Stimulated activated naive CD8-positive, alpha-beta T cell treated with anti-CD3 and anti-CD28 coated beads, Interleukin-15, Interleukin-2, amounts not matched to agents 100 ng/mL and 50 ng/mL, for 24 hours (primary cell): Measurements from ENCODE around the gene ODF2.
A peak's percentile ranks its signal among the peaks of the same experiment; 100 is the strongest.
"Not testable (repeated sequence)": the region's sequence is repeated elsewhere in the genome, so short reads cannot be mapped to it uniquely, and the experiment has no call there.

Experiments used
- H3K27ac Mint-ChIP-seq: one replicate; pipeline ENCODE4 v1.8.0; 2021; ENCODE audit warnings: mild to moderate bottlenecking, mixed read lengths
- H3K27me3 Mint-ChIP-seq: one replicate; pipeline ENCODE4 v1.8.0; 2021; ENCODE audit warnings: mixed read lengths
- H3K36me3 Mint-ChIP-seq: one replicate; pipeline ENCODE4 v1.8.0; 2021; ENCODE audit warnings: low read depth, mixed read lengths
- H3K4me1 Mint-ChIP-seq: one replicate; pipeline ENCODE4 v1.8.0; 2021; ENCODE audit warnings: low read depth, mixed read lengths
- H3K4me3 Mint-ChIP-seq: one replicate; pipeline ENCODE4 v1.8.0; 2021; ENCODE audit warnings: mild to moderate bottlenecking, mixed read lengths
- H3K9me3 Mint-ChIP-seq: one replicate; pipeline ENCODE4 v1.8.0; 2021; ENCODE audit warnings: mixed read lengths

The ODF2 gene

DNA sequence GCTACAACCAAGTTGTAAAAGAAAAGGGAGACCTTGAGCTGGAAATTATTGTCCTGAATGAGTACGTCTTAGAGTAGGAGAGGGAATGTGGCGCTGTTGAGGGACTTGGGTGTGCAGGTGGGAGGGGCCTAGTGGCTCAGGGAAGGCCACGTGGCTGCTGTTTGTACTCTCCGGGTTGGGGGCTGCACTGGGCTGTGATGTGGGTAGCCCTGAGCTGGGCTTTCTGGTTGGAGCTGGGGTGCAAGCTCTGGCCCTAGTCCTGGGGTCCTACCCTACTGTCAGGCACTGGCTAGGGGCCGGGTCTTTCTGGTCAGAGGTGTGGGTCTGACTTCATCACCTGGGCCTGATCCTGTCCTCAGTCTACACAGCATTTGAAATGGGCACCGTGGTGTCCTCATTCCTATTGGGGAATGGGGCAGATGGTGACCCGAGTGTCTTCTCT is 29.6 kb downstream of the ODF2 start:
- H3K4me3 Mint-ChIP-seq = no peak overlapping the region
- no peaks in the 10 kb centered on the region for H3K27me3 Mint-ChIP-seq
- no peaks in the 10 kb centered on the region for H3K9me3 Mint-ChIP-seq
- peaks cover 83% of the 10 kb centered on the region for H3K36me3 Mint-ChIP-seq
- no peaks in the 10 kb centered on the region for H3K4me1 Mint-ChIP-seq
- no peak overlapping the region for H3K27ac Mint-ChIP-seq

DNA sequence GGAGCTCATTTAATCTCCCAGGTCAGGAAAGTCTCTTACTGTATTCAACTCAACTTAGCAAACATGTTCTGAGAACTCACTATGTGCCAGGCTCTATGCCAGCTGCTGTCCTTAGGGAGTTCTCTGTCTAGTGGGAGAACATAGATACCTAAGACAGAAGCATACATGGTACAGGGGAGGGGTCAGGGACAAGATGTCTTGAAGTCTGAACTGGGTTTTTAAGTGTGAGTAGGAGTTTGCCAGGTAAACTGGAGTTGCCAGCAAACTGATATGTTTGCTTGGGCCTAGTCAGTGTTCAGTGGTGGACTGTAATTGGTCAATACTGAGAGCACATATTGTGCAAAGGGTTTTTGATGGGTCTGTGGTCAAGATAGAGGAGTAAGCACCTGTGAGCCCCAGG is 30.4 kb downstream of the ODF2 start:
- H3K36me3 Mint-ChIP-seq = peaks cover 82% of the 10 kb centered on the region
- H3K27ac Mint-ChIP-seq = no peak overlapping the region

DNA sequence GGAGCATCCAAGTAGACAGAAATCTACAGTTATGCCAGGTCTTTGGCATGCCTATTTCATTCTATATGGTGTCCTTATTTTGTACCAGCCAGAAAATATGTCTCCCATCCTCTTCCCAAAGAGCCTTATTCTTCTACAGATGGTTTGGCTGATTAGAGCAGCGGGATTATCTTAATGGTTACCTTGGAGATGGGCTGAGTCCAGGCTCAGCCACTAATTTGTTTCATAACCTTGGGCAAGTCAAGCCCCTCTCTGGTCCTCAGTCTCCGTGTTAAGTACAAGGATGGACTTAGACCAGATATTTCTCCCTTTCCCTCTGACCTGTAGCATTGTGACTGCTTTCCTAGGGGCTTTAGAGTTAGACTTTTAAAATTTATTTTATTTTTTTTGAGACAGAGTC is 37.6 kb downstream of the ODF2 start:
- peaks cover 56% of the 10 kb centered on the region for H3K36me3 Mint-ChIP-seq
- H3K9me3 Mint-ChIP-seq = no peaks in the 10 kb centered on the region
- no peaks in the 10 kb centered on the region for H3K27me3 Mint-ChIP-seq
- no peak overlapping the region for H3K27ac Mint-ChIP-seq
- H3K4me1 Mint-ChIP-seq = no peaks in the 10 kb centered on the region
- H3K4me3 Mint-ChIP-seq = no peak overlapping the region

More for the DNA sequence above, 30.4 kb downstream of the ODF2 start:
- H3K9me3 Mint-ChIP-seq = no peaks in the 10 kb centered on the region
- H3K4me1 Mint-ChIP-seq = no peaks in the 10 kb centered on the region
- no peaks in the 10 kb centered on the region for H3K27me3 Mint-ChIP-seq
- no peak overlapping the region for H3K4me3 Mint-ChIP-seq

DNA sequence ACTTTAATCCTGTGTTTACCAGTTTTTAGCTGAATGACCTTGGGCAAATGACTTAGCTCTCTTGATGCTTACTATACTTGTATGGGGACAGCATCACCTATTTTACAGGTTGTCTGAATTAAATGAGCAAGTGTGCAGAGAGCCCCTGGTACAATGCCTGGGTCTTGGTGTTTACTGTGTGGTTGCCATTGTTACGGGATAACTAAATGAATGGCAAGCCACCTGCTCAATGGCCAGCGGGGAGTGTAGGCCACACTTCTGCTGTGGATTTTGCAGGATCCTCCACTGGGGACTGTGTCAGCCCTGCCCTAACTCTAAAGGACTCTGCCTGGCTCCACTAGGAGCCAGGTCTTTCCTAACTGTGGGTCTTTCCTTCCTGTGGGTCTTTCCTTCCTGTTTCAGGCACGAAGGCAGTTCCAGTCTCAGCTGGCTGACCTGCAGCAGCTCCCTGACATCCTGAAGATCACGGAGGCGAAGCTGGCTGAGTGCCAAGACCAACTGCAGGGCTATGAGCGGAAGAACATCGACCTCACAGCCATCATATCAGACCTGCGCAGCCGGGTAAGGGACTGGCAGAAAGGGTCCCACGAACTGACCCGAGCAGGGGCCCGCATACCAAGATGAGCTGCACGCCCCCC is 38.4 kb downstream of the ODF2 start:
- Mint-ChIP-seq H3K36me3 (peaks cover 48% of the 10 kb centered on the region), H3K27ac (no peak overlapping the region), H3K9me3 (no peaks in the 10 kb centered on the region), H3K4me1 (no peaks in the 10 kb centered on the region), H3K27me3 (no peaks in the 10 kb centered on the region), H3K4me3 (no peak overlapping the region)

DNA sequence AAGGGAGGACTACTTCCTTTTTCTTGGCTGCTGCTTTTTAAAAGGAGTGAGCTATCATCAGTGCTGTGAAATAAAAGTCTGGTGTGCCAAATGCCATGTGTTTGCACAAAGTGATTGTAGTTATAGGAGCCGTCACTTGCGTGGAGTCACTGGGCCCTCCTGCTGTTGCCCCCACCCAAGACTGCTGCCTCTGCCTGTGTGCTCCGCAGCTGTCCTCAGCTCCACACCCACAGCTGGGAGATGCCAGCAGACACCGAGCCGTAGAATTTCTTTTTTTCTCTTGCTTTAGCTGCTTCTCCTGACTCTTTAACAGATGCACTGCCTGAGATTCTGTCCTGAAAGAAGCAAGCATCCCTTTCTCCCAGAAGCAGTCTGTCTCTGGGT is 38.9 kb downstream of the ODF2 start:
- no peaks in the 10 kb centered on the region for H3K27me3 Mint-ChIP-seq
- no peaks in the 10 kb centered on the region for H3K4me1 Mint-ChIP-seq
- H3K36me3 Mint-ChIP-seq = peaks cover 45% of the 10 kb centered on the region
- no peak overlapping the region for H3K27ac Mint-ChIP-seq
- H3K9me3 Mint-ChIP-seq = no peaks in the 10 kb centered on the region
- no peak overlapping the region for H3K4me3 Mint-ChIP-seq

DNA sequence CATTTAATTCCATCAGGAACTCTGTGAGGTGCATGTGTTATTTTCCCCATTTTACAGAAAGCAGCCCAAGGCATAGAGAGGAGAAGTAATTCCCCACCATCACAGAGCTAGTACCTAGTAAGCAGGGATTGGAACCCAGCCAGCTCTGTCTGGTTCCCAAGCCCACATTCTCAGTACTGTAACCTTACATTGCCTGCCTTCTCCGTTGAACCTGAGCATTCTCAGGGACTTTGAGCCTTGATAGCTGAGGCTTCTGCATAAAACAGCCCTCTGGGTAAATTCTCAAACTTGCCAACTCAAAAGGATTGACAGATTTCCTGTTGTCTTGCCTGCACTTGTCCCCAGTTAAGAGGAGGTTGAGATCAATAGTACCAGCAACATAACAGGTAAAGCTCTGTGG is 39.5 kb downstream of the ODF2 start:
- Mint-ChIP-seq H3K27me3 (no peaks in the 10 kb centered on the region), H3K27ac (no peak overlapping the region), H3K9me3 (no peaks in the 10 kb centered on the region), H3K4me3 (no peak overlapping the region), H3K4me1 (no peaks in the 10 kb centered on the region), H3K36me3 (peaks cover 47% of the 10 kb centered on the region)

DNA sequence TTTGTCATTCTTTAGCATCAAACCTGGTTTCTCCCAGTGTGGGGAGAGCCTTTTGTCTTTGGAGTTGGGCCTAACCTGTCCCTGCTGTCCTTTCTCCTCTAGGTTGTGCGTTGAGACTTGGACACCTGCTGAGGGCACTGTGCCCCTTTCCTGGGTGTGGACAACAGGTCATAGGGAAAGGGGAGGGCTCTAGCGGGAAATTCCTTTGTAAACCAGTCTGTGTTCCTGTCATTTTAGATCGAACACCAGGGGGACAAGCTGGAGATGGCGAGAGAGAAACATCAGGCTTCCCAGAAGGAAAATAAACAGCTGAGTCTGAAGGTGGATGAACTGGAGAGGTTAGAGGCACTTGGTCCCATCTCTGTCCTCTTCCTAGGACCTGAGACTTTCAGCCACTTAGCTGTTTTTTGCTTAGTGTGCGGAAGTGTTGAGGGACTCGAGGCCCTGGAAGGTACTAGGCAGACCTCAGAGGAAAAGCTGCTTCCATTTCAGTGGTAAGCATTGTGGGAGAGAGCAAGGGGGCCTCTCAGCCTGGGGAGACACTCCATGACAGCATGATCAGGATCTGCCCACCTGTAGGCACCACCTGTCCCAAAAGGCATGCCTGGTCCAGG is 40.1 kb downstream of the ODF2 start:
- no peaks in the 10 kb centered on the region for H3K9me3 Mint-ChIP-seq
- peaks cover 49% of the 10 kb centered on the region for H3K36me3 Mint-ChIP-seq
- H3K27ac Mint-ChIP-seq = peak overlapping the region; percentile 43
- no peaks in the 10 kb centered on the region for H3K4me1 Mint-ChIP-seq
- no peaks in the 10 kb centered on the region for H3K27me3 Mint-ChIP-seq
- no peak overlapping the region for H3K4me3 Mint-ChIP-seq

DNA sequence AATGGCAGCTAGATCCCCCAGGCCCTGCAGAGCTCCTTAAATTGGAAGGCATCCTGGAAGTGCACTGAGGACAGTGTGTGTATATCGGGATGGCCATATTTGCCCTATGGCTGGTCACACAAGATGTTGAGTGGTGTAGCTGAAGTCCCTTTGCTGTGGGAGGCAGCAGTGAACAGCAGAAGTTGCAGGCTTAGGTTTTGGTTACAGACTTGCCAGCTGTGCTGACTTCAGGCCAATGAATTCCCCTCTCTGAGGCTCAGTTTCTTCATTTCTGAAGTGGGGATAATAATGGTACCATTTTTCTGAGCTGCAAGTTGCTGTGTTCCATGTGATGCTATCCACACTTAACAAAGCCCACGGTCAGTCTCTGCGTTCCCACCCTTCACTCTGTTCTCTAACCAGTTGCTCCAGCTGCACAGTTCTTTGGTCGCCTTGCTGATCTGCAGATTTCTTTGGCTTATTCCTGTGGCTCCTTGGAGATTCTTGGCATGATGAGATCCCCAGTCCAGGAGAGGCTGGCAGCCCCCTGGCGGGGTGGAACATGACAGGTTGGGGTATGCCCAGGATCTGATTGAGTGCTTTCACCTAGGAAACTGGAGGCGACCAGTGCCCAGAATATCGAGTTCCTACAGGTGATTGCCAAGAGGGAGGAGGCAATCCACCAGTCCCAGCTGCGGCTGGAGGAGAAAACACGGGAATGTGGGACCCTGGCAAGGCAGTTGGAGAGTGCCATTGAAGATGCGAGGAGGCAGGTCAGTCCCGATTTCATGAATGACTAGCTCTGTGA is 42.2 kb downstream of the ODF2 start:
- Mint-ChIP-seq H3K9me3 (no peaks in the 10 kb centered on the region), H3K36me3 (peaks cover 51% of the 10 kb centered on the region), H3K27me3 (no peaks in the 10 kb centered on the region), H3K27ac (no peak overlapping the region), H3K4me1 (no peaks in the 10 kb centered on the region), H3K4me3 (no peak overlapping the region)

DNA sequence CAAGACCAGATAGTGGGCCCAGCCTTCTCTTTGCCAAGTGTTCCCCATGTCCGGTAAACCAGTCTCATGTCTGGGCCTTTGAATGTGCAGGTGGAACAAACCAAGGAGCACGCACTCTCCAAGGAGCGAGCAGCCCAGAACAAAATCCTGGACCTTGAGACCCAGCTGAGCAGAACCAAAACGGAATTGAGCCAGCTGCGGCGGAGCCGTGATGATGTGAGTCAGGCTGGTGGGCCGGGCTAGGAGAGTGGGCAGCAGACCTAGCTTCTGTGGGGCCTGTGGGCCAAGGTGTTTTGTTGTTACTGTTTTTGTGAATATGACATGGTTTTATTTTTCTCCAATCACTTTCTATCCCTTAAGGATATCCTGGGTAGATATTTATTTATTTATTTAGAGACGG is 43.1 kb downstream of the ODF2 start:
- no peaks in the 10 kb centered on the region for H3K9me3 Mint-ChIP-seq
- H3K4me1 Mint-ChIP-seq = peaks cover 4% of the 10 kb centered on the region
- peaks cover 50% of the 10 kb centered on the region for H3K36me3 Mint-ChIP-seq
- H3K27me3 Mint-ChIP-seq = no peaks in the 10 kb centered on the region
- H3K27ac Mint-ChIP-seq = no peak overlapping the region
- H3K4me3 Mint-ChIP-seq = no peak overlapping the region

DNA sequence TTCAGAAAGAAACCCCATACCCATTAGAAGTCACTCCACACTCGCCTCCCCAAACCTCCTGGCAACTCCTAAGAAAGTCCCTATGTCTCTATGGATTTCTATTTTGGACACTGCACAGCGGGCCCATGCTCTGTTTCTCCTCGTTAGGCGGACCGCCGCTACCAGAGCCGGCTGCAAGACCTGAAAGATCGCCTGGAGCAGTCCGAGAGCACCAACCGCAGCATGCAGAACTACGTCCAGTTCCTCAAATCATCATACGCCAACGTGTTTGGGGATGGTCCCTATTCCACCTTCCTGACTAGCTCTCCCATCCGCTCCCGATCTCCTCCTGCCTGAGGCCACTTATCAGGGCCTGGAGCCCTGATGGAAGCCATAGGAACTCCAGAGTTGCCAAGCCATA is 44.1 kb downstream of the ODF2 start:
- Mint-ChIP-seq H3K27me3 (no peaks in the 10 kb centered on the region), H3K36me3 (peaks cover 47% of the 10 kb centered on the region), H3K27ac (no peak overlapping the region), H3K4me3 (no peak overlapping the region), H3K9me3 (no peaks in the 10 kb centered on the region), H3K4me1 (peaks cover 5% of the 10 kb centered on the region)

DNA sequence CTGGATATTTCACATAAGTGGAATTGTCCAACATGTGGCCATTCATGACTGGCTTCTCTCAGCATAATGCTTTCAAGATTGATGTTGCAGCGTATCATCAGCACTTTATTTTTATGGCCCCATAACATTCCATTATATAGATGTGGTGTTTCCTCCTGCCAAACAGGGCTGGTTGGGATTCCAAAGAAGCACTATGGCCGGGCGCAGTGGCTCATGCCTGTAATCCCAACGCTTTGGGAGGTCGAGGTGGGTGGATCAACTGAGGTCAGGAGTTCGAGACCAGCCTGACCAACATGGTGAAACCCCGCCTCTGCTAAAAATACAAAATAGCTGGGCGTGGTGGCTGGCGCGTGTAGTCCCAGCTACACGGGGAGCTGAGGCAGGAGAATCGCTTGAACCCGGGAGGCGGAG is 47.6 kb downstream of the ODF2 start:
- not testable (repeated sequence) for H3K9me3 Mint-ChIP-seq, H3K27ac Mint-ChIP-seq, H3K27me3 Mint-ChIP-seq
- Mint-ChIP-seq H3K4me3 (peak overlapping the region; percentile 94), H3K4me1 (peaks cover 23% of the 10 kb centered on the region), H3K36me3 (peaks cover 28% of the 10 kb centered on the region)

DNA sequence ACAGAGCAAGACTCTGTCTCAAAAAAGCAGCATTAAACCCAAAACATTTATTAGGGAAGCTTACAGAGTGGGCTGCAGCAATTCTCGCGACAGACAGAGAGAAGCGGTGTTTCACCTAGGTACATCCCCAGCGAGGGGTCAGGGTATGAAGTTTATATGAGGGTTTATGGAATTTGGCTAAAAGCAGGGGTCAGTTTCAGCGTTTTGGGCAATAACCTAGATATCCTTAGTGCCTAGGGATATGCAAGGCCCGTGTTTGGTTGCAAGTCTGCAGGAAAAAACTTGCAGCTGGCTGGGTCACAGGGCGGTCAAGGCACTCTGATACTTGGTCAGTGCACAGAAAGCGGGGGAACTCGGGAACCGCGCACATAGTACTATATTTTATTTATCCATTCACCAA is 48.1 kb downstream of the ODF2 start:
- H3K9me3 Mint-ChIP-seq = no peaks in the 10 kb centered on the region
- no peaks in the 10 kb centered on the region for H3K27me3 Mint-ChIP-seq
- H3K4me1 Mint-ChIP-seq = peaks cover 27% of the 10 kb centered on the region
- H3K27ac Mint-ChIP-seq = peak overlapping the region; percentile 26
- peaks cover 32% of the 10 kb centered on the region for H3K36me3 Mint-ChIP-seq
- peak overlapping the region; percentile 94 for H3K4me3 Mint-ChIP-seq

DNA sequence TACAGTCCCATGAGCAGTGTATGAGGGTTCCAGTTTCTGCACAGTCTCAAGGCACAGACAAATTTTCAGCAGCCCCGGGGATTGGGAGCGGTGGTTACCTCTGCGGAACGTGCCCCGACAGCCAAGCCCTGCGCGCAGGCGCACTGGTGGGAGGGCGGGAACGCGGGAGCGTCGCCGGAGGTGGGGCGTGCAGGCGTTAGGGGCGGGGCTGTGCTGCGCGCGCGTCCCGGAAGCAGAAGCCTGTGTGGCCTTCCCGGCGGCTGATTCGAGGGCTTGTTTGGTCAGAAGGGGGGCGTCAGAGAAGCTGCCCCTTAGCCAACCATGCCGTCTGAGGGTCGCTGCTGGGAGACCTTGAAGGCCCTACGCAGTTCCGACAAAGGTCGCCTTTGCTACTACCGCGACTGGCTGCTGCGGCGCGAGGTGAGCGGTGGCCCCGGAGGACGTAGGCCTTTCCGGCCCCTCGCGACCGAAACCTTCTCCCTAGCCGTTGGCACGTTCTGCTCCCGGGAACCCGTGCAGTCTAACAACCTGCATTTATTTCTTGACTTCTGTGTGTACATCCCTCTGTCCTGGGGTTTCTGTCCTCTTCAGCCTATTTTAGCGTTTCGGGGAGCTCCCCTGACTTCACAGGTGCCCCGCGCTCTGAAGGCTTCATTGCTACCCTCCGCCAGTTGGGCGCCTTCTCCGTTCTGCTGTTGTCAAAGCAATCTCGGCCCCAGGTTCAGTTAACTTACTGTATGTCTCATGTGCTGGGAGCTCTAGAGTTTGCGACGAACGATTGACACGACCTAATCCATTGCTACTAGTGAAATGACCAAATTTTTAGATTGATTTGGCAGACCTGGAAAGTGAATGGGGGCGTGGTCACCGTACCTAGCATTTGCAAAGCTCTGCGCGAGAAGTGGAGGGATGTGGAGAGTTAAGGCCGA is 48.9 kb downstream of the ODF2 start, which contains the start of gene GLE1:
Gene GLE1, plus strand, starts transcription at position 235 of the 929 bp plus-strand sequence. Its CDS starts 87 bp downstream, at position 322.
- H3K36me3 Mint-ChIP-seq = peaks cover 39% of the 10 kb centered on the region
- H3K27me3 Mint-ChIP-seq = no peaks in the 10 kb centered on the region
- H3K9me3 Mint-ChIP-seq = no peaks in the 10 kb centered on the region
- peak within 1 kb of the TSS; percentile 94 for H3K4me3 Mint-ChIP-seq
- peak within 1 kb of the TSS; percentile 95 for H3K27ac Mint-ChIP-seq
- peaks cover 31% of the 10 kb centered on the region for H3K4me1 Mint-ChIP-seq

DNA sequence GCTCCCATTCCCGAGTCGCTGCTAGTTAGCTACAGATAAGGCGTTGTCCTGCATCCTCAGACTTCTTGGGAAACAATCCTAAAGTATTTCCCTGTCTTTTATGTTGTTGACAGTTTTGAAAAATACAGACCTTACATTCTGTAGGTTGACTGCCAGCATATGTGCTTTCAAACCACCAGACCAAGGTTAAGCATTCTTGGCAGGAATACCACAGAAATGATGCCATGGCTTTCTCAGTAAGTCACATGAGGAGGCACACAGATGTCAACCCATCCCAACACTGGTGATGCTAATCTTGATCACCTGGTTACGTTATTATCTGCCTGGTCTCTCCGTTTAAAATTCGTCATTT is 49.6 kb downstream of the ODF2 start:
- H3K9me3 Mint-ChIP-seq = no peaks in the 10 kb centered on the region
- peaks cover 36% of the 10 kb centered on the region for H3K36me3 Mint-ChIP-seq
- peak overlapping the region; percentile 95 for H3K27ac Mint-ChIP-seq
- no peaks in the 10 kb centered on the region for H3K27me3 Mint-ChIP-seq
- peaks cover 31% of the 10 kb centered on the region for H3K4me1 Mint-ChIP-seq
- peak overlapping the region; percentile 94 for H3K4me3 Mint-ChIP-seq
